Astrocyte (in vitro differentiated cells and primary cell): ENCODE measurements around the gene CCDC141. TPM values are rescaled to one million over a fixed set of nuclear protein-coding genes. Genes with fewer than 3 reads are reported as not detected.

Experiments
- DNase-seq: peaks from one replicate; pipeline ENCODE4 v3.0.0-alpha.2; 2010; ENCODE audit warnings: low read depth
- FAIRE-seq: peaks from 2 replicates; lab custom pipeline; 2011; peaks lifted over from hg19 to GRCh38; lab: Jason Lieb, UNC
- H2AFZ ChIP-seq: 2 replicates; pipeline ENCODE4 v1.6.0; 2012; ENCODE audit warnings: low read depth, low read length, inconsistent platforms
- H3K27ac ChIP-seq: 2 replicates; pipeline ENCODE4 v1.5.1; 2011; ENCODE audit warnings: low read depth, low read length, inconsistent platforms
- H3K27me3 ChIP-seq: 2 replicates; pipeline ENCODE4 v1.6.0; 2011; ENCODE audit warnings: low read length, inconsistent platforms; ENCODE audit not compliant: insufficient read depth
- H3K36me3 ChIP-seq: 2 replicates; pipeline ENCODE4 v1.5.1; 2011; ENCODE audit warnings: low read length, inconsistent platforms; ENCODE audit not compliant: insufficient read depth
- H3K4me1 ChIP-seq: 2 replicates; pipeline ENCODE4 v1.5.1; 2011; ENCODE audit warnings: low read length, inconsistent platforms; ENCODE audit not compliant: insufficient read depth
- H3K4me2 ChIP-seq: 2 replicates; pipeline ENCODE4 v1.6.0; 2012; ENCODE audit warnings: low read length, inconsistent platforms
- H3K4me3 ChIP-seq: 2 replicates; pipeline ENCODE4 v1.5.1; 2011; ENCODE audit warnings: low read depth, mild to moderate bottlenecking, low read length, inconsistent platforms; ENCODE audit not compliant: insufficient read depth
- H3K79me2 ChIP-seq: 2 replicates; pipeline ENCODE4 v1.6.0; 2012; ENCODE audit warnings: mild to moderate bottlenecking, low read length, inconsistent platforms; ENCODE audit not compliant: insufficient read depth
- H3K9ac ChIP-seq: 2 replicates; pipeline ENCODE4 v1.6.0; 2012; ENCODE audit warnings: mild to moderate bottlenecking, low read length, inconsistent platforms
- H3K9me3 ChIP-seq: 2 replicates; pipeline ENCODE4 v1.5.1; 2012; ENCODE audit warnings: low read depth, mild to moderate bottlenecking, low read length, inconsistent platforms; ENCODE audit not compliant: insufficient read depth
- H4K20me1 ChIP-seq: 2 replicates; pipeline ENCODE4 v1.6.0; 2012; ENCODE audit warnings: low read length, inconsistent platforms; ENCODE audit not compliant: insufficient read depth
- H3K27ac Mint-ChIP-seq: one replicate; pipeline ENCODE4 v1.8.0; 2021; ENCODE audit warnings: mild to moderate bottlenecking, mixed read lengths; ENCODE audit not compliant: unreplicated experiment
- H3K27me3 Mint-ChIP-seq: one replicate; pipeline ENCODE4 v1.8.0; 2021; ENCODE audit warnings: low read depth, mixed read lengths; ENCODE audit not compliant: unreplicated experiment
- H3K36me3 Mint-ChIP-seq: one replicate; pipeline ENCODE4 v1.8.0; 2021; ENCODE audit warnings: low read depth, mixed read lengths; ENCODE audit not compliant: unreplicated experiment
- H3K4me1 Mint-ChIP-seq: one replicate; pipeline ENCODE4 v1.8.0; 2021; ENCODE audit warnings: low read depth, mixed read lengths; ENCODE audit not compliant: unreplicated experiment
- H3K4me3 Mint-ChIP-seq: one replicate; pipeline ENCODE4 v1.8.0; 2021; ENCODE audit warnings: mild to moderate bottlenecking, moderate library complexity, mixed read lengths; ENCODE audit not compliant: unreplicated experiment
- H3K9me3 Mint-ChIP-seq: one replicate; pipeline ENCODE4 v1.8.0; 2021; ENCODE audit warnings: mild to moderate bottlenecking, mixed read lengths; ENCODE audit not compliant: unreplicated experiment
- EZH2 ChIP-seq: IDR thresholded peaks from 2 replicates; pipeline ENCODE4 v1.6.1; 2012; ENCODE audit warnings: mild to moderate bottlenecking, low read length, inconsistent platforms; ENCODE audit not compliant: insufficient read depth
- total RNA-seq: library from RNA; stranded (reverse); gene quantifications from 2 replicates; pipeline ENCODE4 v1.2.1, GENCODE V29; 2021
- TF ChIP-seq, protein P1 (sequence below): IDR thresholded peaks from 2 replicates; pipeline ENCODE4 v1.5.1; 2011; ENCODE audit warnings: low read depth, mild to moderate bottlenecking, inconsistent platforms, low read length, moderate library complexity; ENCODE audit not compliant: insufficient read depth

CCDC141 gene
- total RNA-seq, 1 donor from 2014 or later: 0.18 TPM

- Histone ChIP-seq H3K9ac (no peak overlapping the region), H3K27ac (peak overlapping the region; percentile 39), H3K36me3 (no peaks in the 10 kb centered on the region), H3K9me3 (no peaks in the 10 kb centered on the region), H3K4me3 (no peak overlapping the region), H4K20me1 (no peaks in the 10 kb centered on the region), H2AFZ (peak overlapping the region; percentile 42), H3K4me1 (peaks cover 8% of the 10 kb centered on the region), H3K4me2 (peak overlapping the region; percentile 66), H3K79me2 (no peaks in the 10 kb centered on the region), H3K27me3 (no peaks in the 10 kb centered on the region)
- H3K27me3 Mint-ChIP-seq: no peaks in the 10 kb centered on the region
- peaks cover 4% of the 10 kb centered on the region for H3K4me1 Mint-ChIP-seq
- DNase-seq: peak; percentile 18
- H3K27ac Mint-ChIP-seq: peak overlapping the region; percentile 37
- H3K36me3 Mint-ChIP-seq: no peaks in the 10 kb centered on the region
- H3K9me3 Mint-ChIP-seq: no peaks in the 10 kb centered on the region
- FAIRE-seq: no peak
- no peak for TF ChIP-seq EZH2
- TF ChIP-seq, protein P1, sequence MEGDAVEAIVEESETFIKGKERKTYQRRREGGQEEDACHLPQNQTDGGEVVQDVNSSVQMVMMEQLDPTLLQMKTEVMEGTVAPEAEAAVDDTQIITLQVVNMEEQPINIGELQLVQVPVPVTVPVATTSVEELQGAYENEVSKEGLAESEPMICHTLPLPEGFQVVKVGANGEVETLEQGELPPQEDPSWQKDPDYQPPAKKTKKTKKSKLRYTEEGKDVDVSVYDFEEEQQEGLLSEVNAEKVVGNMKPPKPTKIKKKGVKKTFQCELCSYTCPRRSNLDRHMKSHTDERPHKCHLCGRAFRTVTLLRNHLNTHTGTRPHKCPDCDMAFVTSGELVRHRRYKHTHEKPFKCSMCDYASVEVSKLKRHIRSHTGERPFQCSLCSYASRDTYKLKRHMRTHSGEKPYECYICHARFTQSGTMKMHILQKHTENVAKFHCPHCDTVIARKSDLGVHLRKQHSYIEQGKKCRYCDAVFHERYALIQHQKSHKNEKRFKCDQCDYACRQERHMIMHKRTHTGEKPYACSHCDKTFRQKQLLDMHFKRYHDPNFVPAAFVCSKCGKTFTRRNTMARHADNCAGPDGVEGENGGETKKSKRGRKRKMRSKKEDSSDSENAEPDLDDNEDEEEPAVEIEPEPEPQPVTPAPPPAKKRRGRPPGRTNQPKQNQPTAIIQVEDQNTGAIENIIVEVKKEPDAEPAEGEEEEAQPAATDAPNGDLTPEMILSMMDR: no peak
- H3K4me3 Mint-ChIP-seq: no peak overlapping the region
Observed at GRCh38 chr2:178819992-178820391, 229.9 kb downstream of the CCDC141 start.

GRCh38 chr2:178819147-178819875 lies 230.6 kb downstream of the CCDC141 start:
- H3K4me3 ChIP-seq: no peak overlapping the region

More at GRCh38 chr2:178819147-178819875, 230.6 kb downstream of the CCDC141 start:
- H2AFZ ChIP-seq: no peak overlapping the region
- no peak overlapping the region for H3K4me2 ChIP-seq
- H3K79me2 ChIP-seq: no peaks in the 10 kb centered on the region
- H3K27me3 Mint-ChIP-seq: no peaks in the 10 kb centered on the region
- no peak overlapping the region for H3K27ac ChIP-seq
- no peak for FAIRE-seq
- DNase-seq: no peak
- peaks cover 4% of the 10 kb centered on the region for H3K4me1 Mint-ChIP-seq
- H4K20me1 ChIP-seq: no peaks in the 10 kb centered on the region
- H3K9me3 ChIP-seq: no peaks in the 10 kb centered on the region
- H3K27me3 ChIP-seq: no peaks in the 10 kb centered on the region
- peaks cover 8% of the 10 kb centered on the region for H3K4me1 ChIP-seq
- no peaks in the 10 kb centered on the region for H3K36me3 ChIP-seq
- H3K4me3 Mint-ChIP-seq: no peak overlapping the region
- TF ChIP-seq EZH2: no peak
- TF ChIP-seq, protein P1: no peak
- H3K27ac Mint-ChIP-seq: no peak overlapping the region
- H3K9ac ChIP-seq: no peak overlapping the region
- H3K36me3 Mint-ChIP-seq: no peaks in the 10 kb centered on the region
- no peaks in the 10 kb centered on the region for H3K9me3 Mint-ChIP-seq
